Retina (tissue), 1 donor: ENCODE data around the gene HOXB3.
"Not testable (repeated sequence)": the region's sequence is repeated elsewhere in the genome, so short reads cannot be mapped to it uniquely, and the experiment has no call there.

ENCODE experiments used
- DNase-seq: peaks from one replicate; pipeline ENCODE4 v3.0.0-alpha.2; 2016

Gene HOXB3

GRCh38 chr17:48542114-48542656 is 47.9 kb downstream of the HOXB3 start:
- peak; percentile 70 for DNase-seq

GRCh38 chr17:48541577-48542113 is 48.4 kb downstream of the HOXB3 start:
- DNase-seq, result no peak

GRCh38 chr17:48541036-48541576 is 48.9 kb downstream of the HOXB3 start:
- peak; percentile 65 for DNase-seq

GRCh38 chr17:48540213-48540612 is 49.8 kb downstream of the HOXB3 start:
- DNase-seq, result no peak

GRCh38 chr17:48539177-48539576 is 50.9 kb downstream of the HOXB3 start:
- DNase-seq, result no peak

GRCh38 chr17:48537316-48537715 is 52.7 kb downstream of the HOXB3 start:
- no peak for DNase-seq

GRCh38 chr17:48535793-48536559 is 54.1 kb downstream of the HOXB3 start:
- DNase-seq, result not testable (repeated sequence)

- DNase-seq, result no peak
Observed at GRCh38 chr17:48532261-48532660, 57.8 kb downstream of the HOXB3 start.

- no peak for DNase-seq
Observed at GRCh38 chr17:48530887-48531272, 59.2 kb downstream of the HOXB3 start, which contains the start of gene HOXB1. Gene HOXB1 (minus strand): TSS chr17:48531011. CDS start chr17:48530904, 107 bp downstream.

- peak; percentile 37 for DNase-seq
Observed at GRCh38 chr17:48530208-48530886, 59.7 kb downstream of the HOXB3 start.

- DNase-seq, result no peak
Observed at GRCh38 chr17:48529683-48530009, 60.4 kb downstream of the HOXB3 start.

- no peak for DNase-seq
Observed at GRCh38 chr17:48528936-48529682, 60.9 kb downstream of the HOXB3 start.

- DNase-seq, result peak; percentile 17
Observed at GRCh38 chr17:48528153-48528935, 61.7 kb downstream of the HOXB3 start.

- peak; percentile 30 for DNase-seq
Observed at GRCh38 chr17:48527547-48527932, 62.5 kb downstream of the HOXB3 start.

GRCh38 chr17:48526608-48527546 is 63.2 kb downstream of the HOXB3 start:
- peak; percentile 45 for DNase-seq

GRCh38 chr17:48523010-48523409 is 67.0 kb downstream of the HOXB3 start:
- DNase-seq, result no peak

GRCh38 chr17:48522031-48522653 is 67.9 kb downstream of the HOXB3 start:
- no peak for DNase-seq

GRCh38 chr17:48520631-48521079 is 69.4 kb downstream of the HOXB3 start:
- no peak for DNase-seq

- no peak for DNase-seq
Observed at GRCh38 chr17:48519427-48519826, 70.6 kb downstream of the HOXB3 start.

- no peak for DNase-seq
Observed at GRCh38 chr17:48517478-48517877, 72.6 kb downstream of the HOXB3 start.
